HUES64 (cell line): ENCODE results near the gene ADARB2.

ENCODE experiments used
- H3K27ac ChIP-seq: 2 replicates; pipeline ENCODE4 v1.7.0; 2013; ENCODE audit warnings: low read depth, low read length, inconsistent platforms
- H3K27me3 ChIP-seq: 2 replicates; pipeline ENCODE4 v1.6.1; 2013; ENCODE audit warnings: mild to moderate bottlenecking, low read length; ENCODE audit not compliant: insufficient read depth
- H3K36me3 ChIP-seq: 2 replicates; pipeline ENCODE4 v1.6.1; 2013; ENCODE audit warnings: mild to moderate bottlenecking, low read length; ENCODE audit not compliant: insufficient read depth
- H3K4me1 ChIP-seq: 2 replicates; pipeline ENCODE4 v1.6.1; 2013; ENCODE audit warnings: mild to moderate bottlenecking, low read length, moderate library complexity; ENCODE audit not compliant: insufficient read depth
- H3K4me3 ChIP-seq: 2 replicates; pipeline ENCODE4 v1.5.1; 2013; ENCODE audit warnings: mild to moderate bottlenecking, low read length, moderate library complexity
- H3K9ac ChIP-seq: 2 replicates; pipeline ENCODE4 v1.6.1; 2013; ENCODE audit warnings: mild to moderate bottlenecking, low read depth, low read length
- H3K9me3 ChIP-seq: 2 replicates; pipeline ENCODE4 v1.6.1; 2013; ENCODE audit warnings: low read depth, low read length; ENCODE audit not compliant: insufficient read depth
- WGBS: fragments of 150-250, 120-280 bp; methylation state at CpG from one replicate; pipeline ENCODE4 v1.1.7; 2013; ENCODE audit warnings: missing lambda C conversion rate; 5-methylcytosine and 5-hydroxymethylcytosine counted together

Gene ADARB2

DNA sequence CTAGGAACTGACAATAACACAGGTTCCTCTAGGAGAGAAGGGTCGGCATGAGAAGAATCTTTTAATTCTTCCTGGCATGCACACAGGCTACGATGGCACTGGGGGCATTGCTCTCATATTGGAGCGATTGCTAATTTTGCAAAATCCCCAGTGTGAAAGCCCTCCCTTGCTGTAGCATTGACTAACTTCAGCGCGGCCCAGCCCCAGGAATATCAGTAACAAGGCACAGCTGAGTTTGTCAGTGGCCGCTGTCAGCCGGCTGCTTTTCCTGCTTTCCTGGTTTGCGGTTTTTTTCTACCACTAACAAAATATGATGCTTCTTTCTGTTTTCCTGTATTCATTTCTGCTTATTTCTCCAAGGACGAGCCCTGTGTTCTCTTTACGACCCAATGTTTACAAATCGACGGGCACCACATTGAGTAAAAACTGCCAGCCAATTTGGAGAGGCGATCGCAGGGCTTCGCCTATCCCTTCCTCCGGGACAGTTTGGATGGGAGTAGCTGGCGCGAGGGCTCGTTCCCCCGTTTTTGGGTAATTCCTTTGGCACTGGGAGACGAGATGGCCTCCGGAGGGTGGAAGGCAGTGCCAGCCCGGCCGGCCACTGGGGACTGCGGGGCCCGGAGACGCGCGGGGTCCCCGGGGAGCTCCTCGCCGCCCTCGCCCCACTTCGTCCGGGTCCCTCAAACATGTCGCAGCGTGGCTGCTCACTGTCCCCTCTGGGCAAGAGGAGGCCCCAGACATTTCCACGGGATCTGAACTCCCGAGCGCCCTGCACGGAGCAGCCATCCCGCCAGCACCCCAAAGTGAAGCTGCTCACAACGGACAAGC lies 967 bp downstream of the ADARB2 start:
- Histone ChIP-seq H3K4me1 (0 out of 2 replicates have a peak, but pooled peaks cover 8% of the 10 kb centered on the region), H3K27me3 (peaks cover 69% of the 10 kb centered on the region), H3K36me3 (no peaks in the 10 kb centered on the region), H3K4me3 (peak overlapping the region; percentile 55), H3K27ac (no peak overlapping the region), H3K9ac (no peak overlapping the region; the same call in 1 of the 2 replicates), H3K9me3 (no peaks in the 10 kb centered on the region)
- WGBS: 6% methylated on average over 43 of the region's 43 CpGs

DNA sequence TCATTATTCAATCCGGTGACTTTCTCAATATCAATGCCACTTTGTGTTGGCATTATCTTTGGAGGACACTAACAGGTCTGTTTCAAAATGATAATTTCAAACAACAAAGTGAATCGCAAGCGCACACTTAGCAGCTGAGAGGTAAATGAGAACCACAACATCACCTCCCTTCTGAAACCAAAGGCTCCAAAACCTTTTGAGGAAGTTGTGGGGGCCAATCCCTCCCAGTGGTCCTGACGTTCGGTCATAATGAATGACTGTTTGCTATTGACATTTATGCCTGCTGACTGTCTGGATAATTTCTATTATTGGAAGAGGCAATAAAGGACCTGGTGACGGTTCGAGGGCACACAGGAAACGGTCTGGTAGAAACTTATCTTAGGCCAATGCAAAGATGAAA lies 1.8 kb downstream of the ADARB2 start:
- Histone ChIP-seq H3K4me1 (0 out of 2 replicates have a peak, but pooled peaks cover 9% of the 10 kb centered on the region), H3K9me3 (no peaks in the 10 kb centered on the region), H3K4me3 (peak overlapping the region; percentile 55; the same call in 1 of the 2 replicates), H3K9ac (no peak overlapping the region), H3K27me3 (peaks cover 65% of the 10 kb centered on the region), H3K27ac (no peak overlapping the region), H3K36me3 (no peaks in the 10 kb centered on the region)
- 87% methylated on average over 8 of the region's 8 CpGs for WGBS

DNA sequence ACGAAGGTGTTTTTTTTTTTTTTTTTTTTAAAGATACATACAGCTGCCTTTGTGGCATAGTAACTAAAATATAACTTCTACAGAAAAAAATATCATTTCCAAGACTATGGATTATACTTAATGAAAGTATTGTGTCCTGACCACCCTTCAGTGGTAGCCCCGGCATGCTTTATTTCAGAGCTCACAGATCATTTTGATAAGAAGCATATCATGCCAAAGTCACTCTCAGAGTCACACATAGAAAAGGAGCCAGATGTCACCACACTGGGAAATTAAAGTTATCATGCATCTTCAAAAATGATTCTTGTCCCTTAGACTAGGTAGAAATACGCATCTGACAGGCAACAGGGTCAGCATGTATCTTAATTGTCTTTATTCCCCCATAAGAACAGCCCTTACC lies 3.0 kb downstream of the ADARB2 start:
- H3K4me3 ChIP-seq: no peak overlapping the region
- no peaks in the 10 kb centered on the region for H3K36me3 ChIP-seq
- H3K9me3 ChIP-seq: no peaks in the 10 kb centered on the region
- no peak overlapping the region for H3K9ac ChIP-seq
- H3K4me1 ChIP-seq: 0 out of 2 replicates have a peak, but pooled peaks cover 9% of the 10 kb centered on the region
- peaks cover 53% of the 10 kb centered on the region for H3K27me3 ChIP-seq
- WGBS: 93% methylated on average over 2 of the region's 3 CpGs
- H3K27ac ChIP-seq: no peak overlapping the region

DNA sequence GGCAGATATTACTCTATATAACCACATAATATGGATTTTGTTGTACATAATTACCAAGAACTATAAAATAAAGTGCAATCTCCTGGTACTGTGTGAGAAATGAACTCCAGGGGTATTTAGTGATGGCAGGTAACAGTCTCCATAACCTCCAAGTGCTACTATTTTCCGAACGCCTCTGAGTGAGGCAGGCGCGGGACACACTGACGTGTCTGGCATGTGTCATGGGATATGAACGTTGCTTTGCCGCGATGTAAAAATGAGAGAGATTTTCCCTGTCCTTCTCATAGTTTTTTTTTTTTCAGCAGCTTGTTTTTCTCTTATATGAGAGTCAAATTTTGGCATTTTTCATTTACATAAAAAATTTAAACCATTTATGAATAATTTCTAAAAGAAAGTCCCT lies 3.6 kb downstream of the ADARB2 start:
- no peak overlapping the region for H3K27ac ChIP-seq
- H3K36me3 ChIP-seq: no peaks in the 10 kb centered on the region
- no peak overlapping the region for H3K9ac ChIP-seq
- H3K9me3 ChIP-seq: no peaks in the 10 kb centered on the region
- WGBS: over 99% methylated on average over 8 of the region's 8 CpGs
- peaks cover 47% of the 10 kb centered on the region for H3K27me3 ChIP-seq
- 0 out of 2 replicates have a peak, but pooled peaks cover 9% of the 10 kb centered on the region for H3K4me1 ChIP-seq
- H3K4me3 ChIP-seq: no peak overlapping the region

DNA sequence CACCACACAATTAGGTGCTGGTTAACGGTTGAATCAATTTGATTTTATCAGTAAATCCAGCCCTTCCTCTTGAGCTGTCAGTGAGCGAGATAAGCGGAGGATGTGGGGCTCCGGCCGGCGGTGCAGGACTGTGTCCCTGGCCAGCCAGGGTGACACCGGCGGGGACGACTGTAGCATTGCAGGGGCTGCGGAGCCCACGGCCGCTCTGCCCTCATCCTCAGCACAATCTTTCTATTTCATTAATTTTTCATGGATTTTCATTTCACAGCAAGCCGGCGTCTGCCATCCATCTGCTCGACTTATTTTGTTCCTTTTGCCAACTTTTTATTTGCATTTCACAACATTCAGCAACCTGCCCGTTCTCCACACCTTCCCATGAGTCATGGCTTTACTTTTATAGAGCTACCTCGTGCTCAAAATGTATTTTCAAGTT lies 4.7 kb downstream of the ADARB2 start:
- WGBS: 85% methylated on average over 17 of the region's 17 CpGs
- H3K9me3 ChIP-seq: no peaks in the 10 kb centered on the region
- peaks cover 36% of the 10 kb centered on the region for H3K27me3 ChIP-seq
- H3K27ac ChIP-seq: no peak overlapping the region
- 0 out of 2 replicates have a peak, but pooled peaks cover 6% of the 10 kb centered on the region for H3K4me1 ChIP-seq
- H3K4me3 ChIP-seq: no peak overlapping the region
- no peaks in the 10 kb centered on the region for H3K36me3 ChIP-seq
- H3K9ac ChIP-seq: no peak overlapping the region

DNA sequence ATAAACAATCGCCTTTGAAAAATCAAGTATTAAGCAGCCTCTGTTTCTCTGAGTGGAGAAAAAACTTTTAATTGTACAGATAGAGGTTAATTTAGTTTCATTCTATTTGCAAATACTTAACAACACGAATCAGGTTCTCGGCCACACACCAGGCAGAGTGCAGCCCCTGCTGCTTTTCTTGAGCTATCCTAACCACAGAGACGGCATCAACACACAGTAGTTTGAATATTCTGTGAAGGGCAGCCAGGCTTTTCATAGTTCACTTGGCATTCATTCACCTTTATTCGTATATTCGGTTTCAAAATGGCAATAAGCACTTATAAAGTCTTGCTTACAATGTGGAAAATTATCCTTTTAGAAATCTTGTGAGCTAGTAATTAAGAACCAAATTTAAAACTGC lies 5.7 kb downstream of the ADARB2 start:
- Histone ChIP-seq H3K4me1 (0 out of 2 replicates have a peak, but pooled peaks cover 6% of the 10 kb centered on the region), H3K4me3 (no peak overlapping the region), H3K27ac (no peak overlapping the region), H3K27me3 (peaks cover 26% of the 10 kb centered on the region), H3K9me3 (no peaks in the 10 kb centered on the region), H3K9ac (no peak overlapping the region), H3K36me3 (no peaks in the 10 kb centered on the region)
- WGBS: 67% methylated on average over 6 of the region's 6 CpGs

DNA sequence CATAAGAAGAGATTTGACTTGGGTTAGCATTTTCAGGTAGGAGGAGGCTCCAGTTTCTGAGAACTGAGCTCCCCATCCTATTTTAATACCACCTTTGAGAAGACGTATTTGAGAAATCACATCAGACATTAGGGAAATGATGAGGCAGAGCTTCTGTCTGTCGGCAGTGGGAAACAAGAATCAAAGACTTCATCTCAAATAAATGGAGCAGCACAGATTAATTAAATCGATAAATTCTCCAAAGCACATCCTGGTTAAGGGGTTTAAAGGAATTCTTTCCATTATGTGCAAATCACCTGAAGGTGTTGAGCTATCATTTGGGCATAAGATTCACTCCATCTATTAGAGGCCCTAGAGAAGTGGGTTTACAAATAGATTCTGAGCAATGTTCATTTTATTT lies 7.6 kb downstream of the ADARB2 start:
- H3K4me3 ChIP-seq: no peak overlapping the region
- H3K9ac ChIP-seq: no peak overlapping the region
- H3K27me3 ChIP-seq: peaks cover 7% of the 10 kb centered on the region
- no peaks in the 10 kb centered on the region for H3K36me3 ChIP-seq
- 83% methylated on average over 2 of the region's 3 CpGs for WGBS
- H3K9me3 ChIP-seq: no peaks in the 10 kb centered on the region
- 0 out of 2 replicates have a peak, but pooled peaks cover 6% of the 10 kb centered on the region for H3K4me1 ChIP-seq
- no peak overlapping the region for H3K27ac ChIP-seq

DNA sequence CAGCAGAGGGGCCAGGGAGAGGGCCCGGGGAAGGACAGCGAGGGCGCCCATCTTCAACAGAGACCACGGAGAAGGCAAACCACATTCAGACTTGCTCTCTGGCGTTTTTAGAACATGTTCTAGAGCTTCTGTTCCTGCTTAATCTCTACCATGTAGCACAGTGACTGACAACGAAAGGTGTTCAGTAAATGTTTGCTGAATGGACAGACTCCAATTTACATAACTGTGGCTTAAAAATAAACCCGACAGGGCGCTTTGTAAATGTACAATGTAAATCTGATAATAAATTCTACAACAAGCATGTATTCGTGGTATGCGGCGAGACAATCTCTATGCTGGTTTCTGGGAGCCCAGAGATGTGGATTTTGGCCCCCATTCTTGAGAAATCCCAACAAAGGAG lies 10.5 kb downstream of the ADARB2 start:
- Histone ChIP-seq H3K4me1 (0 out of 2 replicates have a peak, but pooled peaks cover 5% of the 10 kb centered on the region), H3K9ac (no peak overlapping the region), H3K9me3 (no peaks in the 10 kb centered on the region), H3K4me3 (no peak overlapping the region), H3K36me3 (no peaks in the 10 kb centered on the region), H3K27ac (no peak overlapping the region), H3K27me3 (no peaks in the 10 kb centered on the region)
- whole genome bisulfite sequencing: 94% methylated on average over 11 of the region's 11 CpGs

DNA sequence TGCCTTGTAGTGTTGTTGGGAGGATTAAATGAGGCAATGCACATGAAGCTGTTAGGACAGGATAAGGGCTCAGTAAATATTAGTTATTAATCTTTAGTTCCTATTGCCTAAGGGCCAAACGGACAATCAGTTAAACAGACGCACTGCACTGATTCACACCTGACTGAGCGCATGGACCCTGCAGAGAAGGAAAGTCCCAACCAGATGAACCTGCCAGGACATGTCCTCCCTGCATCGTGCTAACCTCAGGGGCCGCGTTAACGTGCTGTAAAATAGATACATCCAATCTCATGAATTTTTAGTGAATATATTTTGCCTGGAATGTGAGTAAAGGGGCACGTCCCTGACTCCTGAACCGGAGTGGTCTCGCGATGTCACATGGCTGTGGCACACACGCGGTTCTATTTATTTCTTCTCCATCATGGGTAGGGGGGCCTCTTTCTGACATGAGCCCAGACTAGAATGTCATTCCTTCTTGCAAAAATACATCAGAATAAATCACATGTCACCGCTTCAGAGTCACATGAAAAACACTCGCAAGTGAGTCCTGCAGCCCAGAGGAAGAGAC lies 12.3 kb downstream of the ADARB2 start:
- no peak overlapping the region for H3K9ac ChIP-seq
- no peak overlapping the region for H3K4me3 ChIP-seq
- no peaks in the 10 kb centered on the region for H3K4me1 ChIP-seq
- 97% methylated on average over 15 of the region's 15 CpGs for WGBS
- H3K27me3 ChIP-seq: no peaks in the 10 kb centered on the region
- H3K27ac ChIP-seq: no peak overlapping the region
- no peaks in the 10 kb centered on the region for H3K36me3 ChIP-seq
- H3K9me3 ChIP-seq: no peaks in the 10 kb centered on the region

DNA sequence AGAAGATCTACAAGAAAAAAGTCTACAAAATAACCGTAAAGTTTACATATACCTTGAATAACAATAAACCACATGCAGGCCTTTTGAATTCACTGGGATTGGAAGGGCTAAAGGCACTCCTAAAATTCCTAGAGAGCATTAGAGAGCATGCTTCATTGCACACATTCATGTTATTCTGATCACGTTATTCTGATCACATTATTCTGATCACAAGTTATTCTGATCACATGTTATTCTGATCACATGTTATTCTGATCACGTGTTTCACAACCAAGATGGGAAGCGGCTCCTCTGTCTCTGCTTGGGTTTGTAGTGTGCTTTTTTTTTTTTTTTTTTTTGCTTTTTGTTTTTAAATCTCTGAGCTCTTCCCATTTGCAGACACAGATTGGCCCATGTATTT lies 20.5 kb downstream of the ADARB2 start:
- H3K9me3 ChIP-seq: no peaks in the 10 kb centered on the region
- H3K36me3 ChIP-seq: no peaks in the 10 kb centered on the region
- no peak overlapping the region for H3K27ac ChIP-seq
- H3K4me3 ChIP-seq: no peak overlapping the region
- H3K27me3 ChIP-seq: no peaks in the 10 kb centered on the region
- H3K9ac ChIP-seq: no peak overlapping the region
- H3K4me1 ChIP-seq: peaks cover 17% of the 10 kb centered on the region
- 80% methylated on average over 4 of the region's 4 CpGs for WGBS

DNA sequence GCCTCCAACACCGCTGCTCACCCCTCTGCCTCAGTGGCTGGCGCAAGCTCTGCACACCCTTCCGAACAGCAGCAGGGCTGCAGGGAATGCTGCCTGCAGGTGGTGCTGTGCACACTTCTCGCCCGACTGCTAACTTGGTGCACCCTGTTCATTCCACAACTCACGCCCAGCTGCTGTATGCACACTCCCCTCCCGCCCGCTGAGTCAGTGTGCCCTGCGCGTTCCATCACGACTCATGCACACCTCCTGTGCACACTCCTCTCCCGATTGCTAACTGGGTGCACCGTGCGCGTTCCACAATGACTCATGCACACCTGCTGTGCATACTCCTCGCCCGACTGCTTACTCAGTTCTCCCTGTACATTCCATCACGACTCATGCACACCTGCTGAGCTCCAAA lies 21.5 kb downstream of the ADARB2 start:
- WGBS: 35% methylated on average over 18 of the region's 18 CpGs
- H3K4me1 ChIP-seq: peaks cover 17% of the 10 kb centered on the region
- no peaks in the 10 kb centered on the region for H3K27me3 ChIP-seq
- peak overlapping the region; percentile 20 for H3K4me3 ChIP-seq
- H3K9ac ChIP-seq: no peak overlapping the region
- H3K36me3 ChIP-seq: no peaks in the 10 kb centered on the region
- H3K9me3 ChIP-seq: no peaks in the 10 kb centered on the region
- H3K27ac ChIP-seq: no peak overlapping the region
